ENCODE measurements around the gene ANKRD18A. TPM values are rescaled to one million over a fixed set of nuclear protein-coding genes. Genes with fewer than 3 reads are reported as not detected.
A peak's percentile ranks its signal among the peaks of the same experiment; 100 is the strongest.
"Not testable (repeated sequence)": the region's sequence is repeated elsewhere in the genome, so short reads cannot be mapped to it uniquely, and the experiment has no call there.

The ANKRD18A gene
- total RNA-seq, 1 donor from 2014 or later = 14.2 TPM

DNA sequence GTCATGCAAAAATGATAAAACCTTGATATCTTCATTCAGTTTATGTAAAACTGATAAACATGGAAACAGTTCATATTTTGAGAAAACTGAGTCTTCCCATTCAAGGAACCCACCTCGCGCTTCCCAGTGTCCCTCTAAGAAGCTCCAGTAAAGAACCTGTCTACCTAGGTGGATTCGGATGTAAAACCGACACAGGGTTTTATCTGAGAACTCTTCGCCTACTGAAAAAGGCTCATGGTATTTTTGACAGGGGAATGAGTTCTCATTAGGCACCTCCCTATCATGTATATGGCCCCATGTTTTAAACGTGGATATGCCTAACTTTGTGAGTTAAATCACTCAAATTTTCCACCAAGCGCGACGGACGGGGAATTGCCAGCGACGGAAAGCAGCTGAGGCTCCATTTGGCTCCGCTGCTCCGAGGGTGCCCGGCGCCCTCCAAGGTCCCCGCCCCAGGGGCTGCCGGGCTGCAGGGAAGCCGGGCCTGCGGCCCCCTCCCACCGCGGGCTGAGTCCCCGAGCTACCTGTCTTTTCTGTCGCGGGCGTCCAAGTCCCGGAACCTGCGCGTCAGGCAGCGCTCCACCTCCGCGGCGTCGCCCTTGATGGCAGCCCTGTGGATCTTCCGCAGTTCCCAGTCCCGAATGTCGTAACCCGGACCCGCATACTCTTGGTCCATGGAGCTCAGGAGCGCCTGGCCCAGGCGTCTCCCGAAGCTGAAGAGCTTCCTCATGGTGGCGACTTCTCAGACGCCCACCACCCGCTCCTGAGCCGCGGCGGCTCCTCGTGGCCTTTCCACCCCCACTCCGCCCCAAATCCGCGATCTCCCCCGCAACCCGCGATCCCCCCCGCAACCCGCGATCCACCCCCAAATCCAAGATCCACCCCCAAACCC, 594 bp downstream of the ANKRD18A start:
- Mint-ChIP-seq H3K27ac (ENCODE audit: unreplicated experiment) (peak overlapping the region; percentile 90), H3K36me3 (ENCODE audit: unreplicated experiment) (peaks cover 9% of the 10 kb centered on the region), H3K9me3 (ENCODE audit: unreplicated experiment) (peaks cover 7% of the 10 kb centered on the region), H3K4me1 (ENCODE audit: unreplicated experiment) (peaks cover 18% of the 10 kb centered on the region), H3K4me3 (ENCODE audit: unreplicated experiment) (peak overlapping the region; percentile 94), H3K27me3 (ENCODE audit: unreplicated experiment) (peaks cover 13% of the 10 kb centered on the region)
- no peak for DNase-seq (ENCODE audit: extremely low spot score, unreplicated experiment)
- TF ChIP-seq CTCF (IDR thresholded peaks at IDR 0.05) = no peak

- H3K4me1 Mint-ChIP-seq (ENCODE audit: unreplicated experiment) = peaks cover 37% of the 10 kb centered on the region
- H3K4me3 Mint-ChIP-seq (ENCODE audit: unreplicated experiment); DNase-seq (ENCODE audit: extremely low spot score, unreplicated experiment); H3K27ac Mint-ChIP-seq (ENCODE audit: unreplicated experiment); H3K27me3 Mint-ChIP-seq (ENCODE audit: unreplicated experiment); H3K36me3 Mint-ChIP-seq (ENCODE audit: unreplicated experiment); H3K9me3 Mint-ChIP-seq (ENCODE audit: unreplicated experiment): not testable (repeated sequence)
Observed at GRCh38 chr9:38598029-38598745, 22.2 kb downstream of the ANKRD18A start.

DNA sequence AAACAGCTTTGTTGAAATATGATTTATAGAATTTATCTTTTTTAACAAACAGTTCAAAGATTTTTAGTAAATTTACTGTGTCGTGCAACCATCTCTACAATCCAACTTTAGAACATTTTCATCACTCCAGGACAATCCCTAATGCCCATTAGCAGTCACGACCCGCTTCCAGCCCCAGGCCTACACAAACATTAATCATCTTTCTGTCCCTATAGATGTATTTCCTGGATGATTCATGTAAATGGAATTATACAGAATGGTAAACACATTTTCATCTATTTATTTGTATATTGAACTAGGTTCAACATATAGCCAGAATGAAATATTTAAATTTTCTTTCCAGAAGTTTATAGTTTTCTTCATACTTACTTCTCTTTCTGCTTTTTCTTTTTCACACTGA, 25.3 kb downstream of the ANKRD18A start:
- H3K27me3 Mint-ChIP-seq (ENCODE audit: unreplicated experiment); H3K4me3 Mint-ChIP-seq (ENCODE audit: unreplicated experiment); DNase-seq (ENCODE audit: extremely low spot score, unreplicated experiment); H3K9me3 Mint-ChIP-seq (ENCODE audit: unreplicated experiment); H3K36me3 Mint-ChIP-seq (ENCODE audit: unreplicated experiment): not testable (repeated sequence)
- Mint-ChIP-seq H3K27ac (ENCODE audit: unreplicated experiment) (peak overlapping the region; percentile 86), H3K4me1 (ENCODE audit: unreplicated experiment) (peaks cover 47% of the 10 kb centered on the region)

GRCh38 chr9:38591346-38592063, 28.9 kb downstream of the ANKRD18A start:
- H3K9me3 Mint-ChIP-seq (ENCODE audit: unreplicated experiment); H3K4me3 Mint-ChIP-seq (ENCODE audit: unreplicated experiment); H3K27me3 Mint-ChIP-seq (ENCODE audit: unreplicated experiment); H3K36me3 Mint-ChIP-seq (ENCODE audit: unreplicated experiment); DNase-seq (ENCODE audit: extremely low spot score, unreplicated experiment); H3K27ac Mint-ChIP-seq (ENCODE audit: unreplicated experiment): not testable (repeated sequence)
- peaks cover 37% of the 10 kb centered on the region for H3K4me1 Mint-ChIP-seq (ENCODE audit: unreplicated experiment)

- H3K4me1 Mint-ChIP-seq (ENCODE audit: unreplicated experiment); H3K4me3 Mint-ChIP-seq (ENCODE audit: unreplicated experiment); H3K36me3 Mint-ChIP-seq (ENCODE audit: unreplicated experiment); H3K27me3 Mint-ChIP-seq (ENCODE audit: unreplicated experiment); H3K9me3 Mint-ChIP-seq (ENCODE audit: unreplicated experiment); H3K27ac Mint-ChIP-seq (ENCODE audit: unreplicated experiment); DNase-seq (ENCODE audit: extremely low spot score, unreplicated experiment): not testable (repeated sequence)
Observed at GRCh38 chr9:38583765-38584164, 36.6 kb downstream of the ANKRD18A start.

DNA sequence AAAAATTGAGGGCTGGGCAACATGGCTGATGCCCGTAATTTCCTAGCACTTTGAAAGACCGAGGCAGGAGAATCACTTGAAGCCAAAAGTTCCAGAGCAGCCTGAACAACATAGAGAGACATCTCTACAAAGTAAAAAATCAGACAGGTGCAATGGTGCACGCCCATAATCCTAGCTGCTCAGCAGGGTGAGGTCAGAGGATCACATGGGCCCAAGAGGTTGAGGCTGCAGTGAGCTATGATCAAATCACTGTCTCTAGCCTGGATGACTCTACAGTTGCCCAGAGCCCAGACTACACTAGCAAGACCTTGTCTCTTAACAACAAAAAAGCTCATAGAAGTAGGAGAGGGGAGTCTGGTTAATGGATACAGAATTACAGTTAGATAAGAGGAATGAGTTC, 40.3 kb downstream of the ANKRD18A start:
- H3K27me3 Mint-ChIP-seq (ENCODE audit: unreplicated experiment); H3K9me3 Mint-ChIP-seq (ENCODE audit: unreplicated experiment); H3K27ac Mint-ChIP-seq (ENCODE audit: unreplicated experiment); H3K36me3 Mint-ChIP-seq (ENCODE audit: unreplicated experiment); H3K4me3 Mint-ChIP-seq (ENCODE audit: unreplicated experiment); H3K4me1 Mint-ChIP-seq (ENCODE audit: unreplicated experiment); DNase-seq (ENCODE audit: extremely low spot score, unreplicated experiment): not testable (repeated sequence)

DNA sequence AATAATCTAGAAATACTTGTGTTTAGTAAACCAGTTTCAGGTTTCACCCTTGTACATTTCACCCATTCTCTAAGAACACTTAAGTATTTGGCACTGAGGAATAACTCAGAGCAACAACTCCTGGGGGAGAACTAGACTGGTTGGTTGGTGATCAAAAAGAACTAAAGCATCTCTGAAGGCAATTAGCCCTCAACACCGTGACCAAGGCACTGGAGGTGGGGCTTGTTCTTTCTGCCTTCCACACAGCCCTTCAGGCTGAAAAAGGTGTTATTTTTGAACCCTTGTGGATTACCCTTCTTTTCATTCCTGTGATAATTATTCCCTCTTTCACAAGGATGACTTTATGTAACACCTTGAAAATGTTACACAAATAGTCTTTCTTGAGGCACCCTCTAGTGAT, 44.2 kb downstream of the ANKRD18A start:
- H3K9me3 Mint-ChIP-seq (ENCODE audit: unreplicated experiment); H3K27ac Mint-ChIP-seq (ENCODE audit: unreplicated experiment); H3K4me1 Mint-ChIP-seq (ENCODE audit: unreplicated experiment): not testable (repeated sequence)

GRCh38 chr9:38566048-38566447, 54.3 kb downstream of the ANKRD18A start:
- not testable (repeated sequence) for H3K27ac Mint-ChIP-seq (ENCODE audit: unreplicated experiment); H3K4me1 Mint-ChIP-seq (ENCODE audit: unreplicated experiment); H3K27me3 Mint-ChIP-seq (ENCODE audit: unreplicated experiment); H3K4me3 Mint-ChIP-seq (ENCODE audit: unreplicated experiment); DNase-seq (ENCODE audit: extremely low spot score, unreplicated experiment); H3K9me3 Mint-ChIP-seq (ENCODE audit: unreplicated experiment)
- H3K36me3 Mint-ChIP-seq (ENCODE audit: unreplicated experiment) = peaks cover 12% of the 10 kb centered on the region

More for the DNA sequence above, 44.2 kb downstream of the ANKRD18A start:
- not testable (repeated sequence) for DNase-seq (ENCODE audit: extremely low spot score, unreplicated experiment); H3K27me3 Mint-ChIP-seq (ENCODE audit: unreplicated experiment); H3K4me3 Mint-ChIP-seq (ENCODE audit: unreplicated experiment)
- peaks cover 13% of the 10 kb centered on the region for H3K36me3 Mint-ChIP-seq (ENCODE audit: unreplicated experiment)

DNA sequence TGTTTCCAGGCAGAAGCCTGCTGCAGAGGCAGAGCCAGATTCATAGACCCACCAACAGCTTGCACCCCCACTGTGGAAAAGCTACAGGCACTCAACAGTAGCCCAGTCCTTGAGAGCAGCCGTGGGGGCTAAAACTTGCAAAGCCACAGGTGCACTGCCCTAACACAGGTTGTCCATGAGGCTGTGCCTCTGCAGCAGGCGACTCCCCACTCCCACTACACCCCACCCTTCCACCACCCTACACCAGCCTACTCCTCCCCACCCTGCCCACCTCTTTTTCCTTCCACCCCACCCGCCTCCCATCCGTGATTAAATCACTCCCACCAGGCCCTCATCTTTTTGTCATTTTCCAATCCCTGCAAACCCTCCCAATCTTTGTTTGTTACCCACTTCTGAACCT, 55.2 kb downstream of the ANKRD18A start:
- DNase-seq (ENCODE audit: extremely low spot score, unreplicated experiment); H3K4me3 Mint-ChIP-seq (ENCODE audit: unreplicated experiment); H3K27ac Mint-ChIP-seq (ENCODE audit: unreplicated experiment); H3K9me3 Mint-ChIP-seq (ENCODE audit: unreplicated experiment); H3K4me1 Mint-ChIP-seq (ENCODE audit: unreplicated experiment); H3K27me3 Mint-ChIP-seq (ENCODE audit: unreplicated experiment): not testable (repeated sequence)
- peaks cover 11% of the 10 kb centered on the region for H3K36me3 Mint-ChIP-seq (ENCODE audit: unreplicated experiment)

DNA sequence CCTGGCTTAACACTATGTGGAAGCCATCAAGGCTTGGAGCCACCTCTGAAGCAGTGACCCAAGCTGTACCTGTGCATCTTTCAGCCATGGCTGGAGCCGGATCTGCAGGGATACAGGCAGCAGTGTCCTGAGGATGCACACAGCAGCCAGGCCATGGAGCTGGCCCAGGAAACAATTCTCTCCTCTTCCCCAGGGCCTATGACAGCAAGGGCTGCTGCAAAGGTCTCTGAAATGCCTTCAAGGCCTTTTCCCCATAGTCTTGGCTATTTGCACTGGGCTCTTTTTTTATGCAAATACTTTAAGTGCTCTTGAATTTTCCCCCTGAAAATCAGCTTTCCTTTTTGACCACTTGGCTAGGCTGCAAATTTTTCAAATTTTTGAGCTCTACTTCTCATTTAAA, 56.5 kb downstream of the ANKRD18A start:
- not testable (repeated sequence) for H3K4me1 Mint-ChIP-seq (ENCODE audit: unreplicated experiment); DNase-seq (ENCODE audit: extremely low spot score, unreplicated experiment); H3K27me3 Mint-ChIP-seq (ENCODE audit: unreplicated experiment); H3K9me3 Mint-ChIP-seq (ENCODE audit: unreplicated experiment); H3K4me3 Mint-ChIP-seq (ENCODE audit: unreplicated experiment); H3K27ac Mint-ChIP-seq (ENCODE audit: unreplicated experiment)
- peaks cover 11% of the 10 kb centered on the region for H3K36me3 Mint-ChIP-seq (ENCODE audit: unreplicated experiment)

- H3K27ac Mint-ChIP-seq (ENCODE audit: unreplicated experiment); H3K9me3 Mint-ChIP-seq (ENCODE audit: unreplicated experiment); DNase-seq (ENCODE audit: extremely low spot score, unreplicated experiment); H3K27me3 Mint-ChIP-seq (ENCODE audit: unreplicated experiment); H3K4me3 Mint-ChIP-seq (ENCODE audit: unreplicated experiment); H3K36me3 Mint-ChIP-seq (ENCODE audit: unreplicated experiment); H3K4me1 Mint-ChIP-seq (ENCODE audit: unreplicated experiment): not testable (repeated sequence)
Observed at GRCh38 chr9:38561134-38561533, 59.3 kb downstream of the ANKRD18A start.

Data from osteocyte (in vitro differentiated cells).